CD4-positive, alpha-beta T cell treated with Interleukin-15 for 1 hour (primary cell): ENCODE measurements around the gene POF1B.
"Not testable (repeated sequence)": the region's sequence is repeated elsewhere in the genome, so short reads cannot be mapped to it uniquely, and the experiment has no call there.

Experiments used
- DNase-seq: peaks from one replicate; pipeline ENCODE4 v3.0.0-alpha.2; 2020

POF1B gene

GRCh38 chrX:85379174-85379907 is at the start of gene POF1B:
Gene POF1B, minus strand, starts transcription at chrX:85379665. Its CDS starts 211 bp downstream, at chrX:85379454.
- DNase-seq: no peak

GRCh38 chrX:85429066-85429465 is 49.6 kb upstream of the POF1B start:
- DNase-seq: no peak

GRCh38 chrX:85419293-85419692 is 39.8 kb upstream of the POF1B start:
- no peak for DNase-seq

- DNase-seq: no peak
Observed at GRCh38 chrX:85391878-85392238, 12.4 kb upstream of the POF1B start.

DNA sequence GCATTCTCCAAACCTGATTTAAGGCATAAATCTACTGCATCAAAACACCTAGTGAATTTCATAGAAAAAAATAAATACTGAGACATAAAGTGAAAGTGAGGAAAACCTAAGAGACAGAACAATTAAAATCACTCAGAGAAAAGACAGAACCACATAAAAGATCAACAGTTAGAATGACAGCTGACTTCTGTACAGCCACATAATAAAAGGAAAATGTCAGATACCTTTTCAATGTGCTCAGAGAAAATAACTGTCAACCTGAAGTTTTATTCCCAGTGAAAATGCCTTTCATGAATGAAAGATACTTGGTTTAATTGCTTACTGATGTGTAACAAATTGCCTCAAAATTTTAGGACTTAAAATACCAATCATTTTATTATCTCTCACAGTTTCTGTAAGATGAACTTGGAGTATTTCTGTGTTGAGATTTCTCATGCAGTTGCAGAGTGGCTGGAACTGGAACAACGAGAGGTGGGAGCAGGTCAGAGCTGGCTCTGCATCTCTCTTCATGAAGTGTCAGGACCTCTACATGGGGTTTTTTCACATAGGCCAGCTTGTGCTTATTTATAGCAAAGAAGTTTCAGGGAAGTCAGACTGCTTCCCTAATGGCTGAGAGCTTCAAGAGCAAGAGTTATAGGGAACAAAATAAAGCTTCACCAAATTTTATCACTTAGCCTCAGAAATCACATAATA is 11.9 kb upstream of the POF1B start:
- DNase-seq: no peak

GRCh38 chrX:85381602-85382001 is 2.1 kb upstream of the POF1B start:
- no peak for DNase-seq

- DNase-seq: no peak
Observed at GRCh38 chrX:85378461-85378860, 1.0 kb downstream of the POF1B start.

GRCh38 chrX:85375333-85375738 is 4.1 kb downstream of the POF1B start:
- DNase-seq: no peak

DNA sequence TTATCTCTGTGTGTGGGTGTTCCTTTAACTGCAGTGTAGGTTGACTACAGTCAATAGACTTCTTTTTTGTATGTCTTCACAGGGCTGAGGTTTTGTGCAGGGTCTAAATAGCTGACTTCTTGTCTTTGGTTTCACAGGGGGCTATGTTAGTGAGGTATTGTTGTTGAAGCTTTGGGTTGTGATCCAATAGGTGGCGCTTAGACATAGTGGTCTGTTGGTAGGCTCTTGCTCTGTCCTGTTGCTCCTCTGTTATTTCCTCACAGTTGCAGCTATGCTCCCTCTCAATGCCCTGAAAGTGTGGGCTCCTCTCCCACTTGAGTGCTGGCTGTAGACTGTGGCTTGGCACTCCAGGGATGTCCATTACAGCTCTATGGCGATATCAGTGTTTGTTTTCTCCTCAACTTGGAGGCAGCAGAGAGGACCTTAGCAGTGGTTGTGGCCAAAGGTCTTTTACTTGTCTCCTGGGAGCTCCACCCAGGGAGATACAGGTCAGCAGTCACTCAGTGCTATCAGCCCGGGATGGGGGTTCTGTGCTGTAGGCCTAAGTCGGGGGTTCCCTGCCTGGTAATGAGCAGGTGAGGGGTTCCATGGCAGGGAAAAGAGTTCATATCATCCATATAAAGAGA is 14.0 kb downstream of the POF1B start:
- DNase-seq: no peak

- no peak for DNase-seq
Observed at GRCh38 chrX:85359051-85359450, 20.4 kb downstream of the POF1B start.

DNA sequence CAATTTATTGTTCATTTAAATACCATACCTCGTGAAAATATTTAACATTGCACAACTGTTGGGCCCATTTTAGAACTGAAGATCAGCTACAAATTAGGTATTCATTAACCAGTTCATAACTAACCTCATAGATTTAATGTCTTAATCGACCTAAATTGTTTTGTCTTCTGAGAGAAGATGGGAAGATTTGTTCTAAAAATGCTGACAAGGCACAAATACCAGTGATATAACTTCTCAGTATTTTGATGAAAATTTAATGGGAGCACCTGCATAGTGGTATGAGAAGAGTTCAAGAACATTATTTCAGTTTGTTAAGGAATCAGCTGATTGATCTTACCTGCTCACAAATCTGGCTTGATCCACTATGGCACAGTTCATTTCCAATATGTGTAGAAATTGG is 33.9 kb downstream of the POF1B start:
- no peak for DNase-seq

- no peak for DNase-seq
Observed at GRCh38 chrX:85327060-85327333, 52.5 kb downstream of the POF1B start.

DNA sequence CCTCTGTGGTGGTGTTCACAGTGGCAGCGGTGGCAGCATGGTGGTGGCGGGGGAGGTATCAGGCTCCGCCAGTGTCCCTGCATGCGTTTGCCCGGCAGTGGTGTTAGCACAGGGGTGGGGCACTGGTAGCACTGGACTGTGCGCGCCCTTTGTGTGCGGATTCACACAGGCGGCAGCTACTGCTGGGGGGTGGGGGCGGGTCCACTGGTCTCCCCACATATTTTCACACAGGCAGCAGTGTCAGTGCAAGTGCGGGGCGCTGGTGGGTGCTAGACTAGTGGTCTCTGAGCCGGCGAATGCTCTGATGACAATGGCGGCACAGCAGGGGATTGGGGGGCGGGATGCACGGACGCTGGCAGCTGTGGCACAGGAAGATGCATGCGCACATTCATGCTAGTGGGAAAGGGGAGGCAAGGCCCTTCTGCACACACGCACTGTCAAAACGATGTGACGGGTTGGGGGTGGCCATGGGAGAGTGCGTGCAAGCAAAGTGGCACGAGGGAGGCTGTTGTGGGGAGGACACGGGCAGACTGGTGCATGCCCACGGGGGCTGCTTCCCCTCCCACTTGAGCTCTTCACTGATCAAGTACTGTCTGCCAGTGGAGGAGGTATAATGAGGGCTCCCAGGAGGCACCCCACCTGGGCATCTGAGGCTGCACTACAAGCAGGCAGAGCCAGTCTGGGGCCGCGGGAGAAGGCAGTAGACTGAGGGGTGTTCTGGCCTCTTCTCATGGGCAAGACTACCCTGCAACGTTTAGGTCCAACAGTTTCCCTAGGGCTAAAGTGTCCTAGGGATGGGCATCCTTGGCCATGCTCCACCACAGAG is 53.0 kb downstream of the POF1B start:
- DNase-seq: no peak

DNA sequence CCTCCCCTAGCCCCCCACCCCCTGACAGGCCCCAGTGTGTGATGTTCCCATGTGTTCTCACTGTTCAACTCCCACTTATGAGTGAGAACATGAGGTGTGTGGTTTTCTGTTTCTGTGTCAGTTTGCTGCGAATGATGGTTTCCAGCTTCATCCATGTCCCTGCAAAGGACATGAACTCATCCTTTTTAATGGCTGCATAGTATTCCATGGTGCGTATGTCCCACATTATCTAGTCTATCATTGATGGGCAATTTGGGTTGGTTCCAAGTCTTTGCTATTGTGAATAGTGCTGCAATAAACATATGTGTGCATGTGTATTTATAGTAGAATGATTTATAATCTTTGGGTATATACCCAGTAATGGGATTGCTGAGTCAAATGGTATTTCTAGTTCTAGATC is 68.1 kb downstream of the POF1B start:
- DNase-seq: not testable (repeated sequence)

- DNase-seq: no peak
Observed at GRCh38 chrX:85309717-85310116, 69.7 kb downstream of the POF1B start.

DNA sequence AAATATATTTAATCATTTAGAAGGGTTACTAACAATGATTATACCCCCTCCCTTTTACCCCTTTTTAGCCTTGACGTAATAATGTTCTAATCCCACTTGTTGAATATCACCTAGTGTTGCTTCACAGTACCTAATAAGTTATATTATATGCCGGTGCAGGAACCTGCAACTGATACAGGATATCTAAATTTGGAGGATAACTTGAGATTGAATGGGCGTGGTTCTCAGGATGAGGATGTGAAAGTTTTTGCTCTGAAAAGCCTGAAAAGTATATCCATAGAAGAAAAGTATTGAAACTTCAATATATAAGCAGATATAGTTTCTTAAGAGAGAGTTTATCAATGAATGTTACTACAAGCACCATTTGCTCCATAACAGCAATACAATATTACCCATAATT is 75.9 kb downstream of the POF1B start:
- no peak for DNase-seq

DNA sequence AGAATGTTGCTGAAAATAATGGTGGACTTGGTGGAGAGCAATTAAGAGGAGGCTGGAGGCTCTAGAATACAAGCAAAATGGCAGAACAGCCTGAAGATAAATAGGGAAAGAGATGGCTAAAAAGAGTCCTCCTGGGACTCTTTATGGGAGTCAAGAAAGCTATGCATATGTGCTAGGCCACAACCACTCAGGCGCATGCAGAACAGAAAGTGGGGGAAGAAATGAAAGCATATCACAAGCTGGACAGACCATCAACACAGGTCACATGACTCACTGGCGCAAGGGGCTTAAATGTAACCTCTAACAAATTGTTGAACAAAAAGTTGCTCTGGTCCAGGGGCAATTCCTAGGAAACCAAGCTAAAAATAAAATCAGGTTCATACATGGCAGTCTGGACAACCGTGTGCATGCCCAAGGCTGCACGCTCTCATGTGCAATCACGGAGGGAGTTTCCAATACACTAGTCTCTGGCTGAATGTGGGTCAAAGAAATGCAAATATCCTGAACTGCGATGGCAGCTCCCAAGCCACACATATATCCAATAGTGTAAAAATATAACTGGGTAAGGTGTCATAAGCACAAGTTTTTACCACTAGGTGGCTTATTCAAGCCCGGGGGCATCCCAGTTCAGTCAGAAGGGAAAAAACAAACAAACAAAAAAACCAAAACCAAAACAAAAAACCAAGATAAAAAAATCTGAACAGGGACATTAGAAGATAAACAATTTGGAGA is 90.3 kb downstream of the POF1B start:
- DNase-seq: no peak

DNA sequence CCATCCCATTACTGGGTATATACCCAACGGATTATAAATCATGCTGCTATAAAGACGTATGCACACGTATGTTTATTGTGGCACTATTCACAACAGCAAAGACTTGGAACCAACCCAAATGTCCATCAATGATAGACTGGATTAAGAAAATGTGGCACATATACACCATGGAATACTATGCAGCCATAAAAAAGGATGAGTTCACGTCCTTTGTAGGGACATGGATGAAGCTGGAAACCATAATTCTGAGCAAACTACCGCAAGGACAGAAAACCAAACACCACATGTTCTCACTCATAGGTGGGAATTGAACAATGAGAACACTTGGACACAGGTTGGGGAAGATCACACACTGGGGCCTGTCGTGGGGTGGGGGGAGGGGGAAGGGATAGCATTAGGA is 94.2 kb downstream of the POF1B start:
- not testable (repeated sequence) for DNase-seq

- no peak for DNase-seq
Observed at GRCh38 chrX:85244450-85245211, 134.8 kb downstream of the POF1B start.

- peak; percentile 40 for DNase-seq
Observed at GRCh38 chrX:85243761-85244449, 135.6 kb downstream of the POF1B start, which contains the start of the genes SATL1 and ZNF711. Gene SATL1, minus strand, starts transcription at chrX:85243779. Its CDS starts 134,811 bp downstream, at chrX:85108968. Gene ZNF711, plus strand, starts transcription at chrX:85243991. Its CDS starts 3,582 bp downstream, at chrX:85247573.

GRCh38 chrX:85243155-85243554 is 136.3 kb downstream of the POF1B start:
- DNase-seq: no peak
